Stimulated activated CD4-positive, alpha-beta T cell treated with anti-CD3 and anti-CD28 coated beads, Interleukin-4, amount 100 ng/mL, for 24 hours (primary cell): ENCODE measurements around the gene SERTAD1.
"Not testable (repeated sequence)": the region's sequence is repeated elsewhere in the genome, so short reads cannot be mapped to it uniquely, and the experiment has no call there.

Experiments
- DNase-seq: peaks from one replicate; pipeline ENCODE4 v3.0.0-alpha.2; 2020

Gene SERTAD1

DNA sequence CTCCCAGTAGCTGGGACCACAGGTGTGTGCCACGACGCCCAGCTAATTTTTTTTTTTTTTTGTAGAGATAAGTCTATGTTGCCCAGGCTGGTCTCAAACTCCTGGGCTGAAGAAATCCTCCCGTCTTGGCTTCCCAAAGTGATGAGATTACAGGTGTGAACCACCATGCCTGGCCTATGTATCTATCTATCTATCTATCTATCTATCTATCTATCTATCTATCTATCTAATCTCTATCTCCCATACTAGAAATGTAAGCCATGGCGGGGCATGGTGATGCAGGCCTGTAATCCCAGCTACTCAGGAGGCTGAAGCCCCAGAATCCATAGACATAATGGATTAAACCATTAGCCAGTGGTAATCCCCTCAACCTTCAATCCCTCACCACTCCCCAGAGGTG lies 24.9 kb upstream of the SERTAD1 start:
- DNase-seq, result no peak

DNA sequence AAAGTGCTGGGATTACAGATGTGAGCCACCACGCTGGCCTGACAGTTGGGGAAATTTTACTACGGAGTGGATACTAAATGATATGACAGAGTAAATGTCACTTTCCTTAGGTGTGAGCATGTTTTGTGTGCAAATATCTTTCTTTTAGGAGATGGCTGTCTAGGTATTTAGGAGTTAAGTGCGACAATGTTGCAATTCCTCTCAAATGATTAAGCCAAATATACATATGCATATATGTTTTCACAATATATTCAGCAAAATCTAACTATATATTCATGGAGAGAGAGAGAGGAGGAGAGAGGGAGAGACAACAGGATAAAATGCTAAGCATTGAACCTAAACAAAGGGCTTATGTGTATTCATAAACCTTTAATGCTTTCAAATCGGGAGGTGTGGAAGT lies 23.7 kb upstream of the SERTAD1 start:
- no peak for DNase-seq

DNA sequence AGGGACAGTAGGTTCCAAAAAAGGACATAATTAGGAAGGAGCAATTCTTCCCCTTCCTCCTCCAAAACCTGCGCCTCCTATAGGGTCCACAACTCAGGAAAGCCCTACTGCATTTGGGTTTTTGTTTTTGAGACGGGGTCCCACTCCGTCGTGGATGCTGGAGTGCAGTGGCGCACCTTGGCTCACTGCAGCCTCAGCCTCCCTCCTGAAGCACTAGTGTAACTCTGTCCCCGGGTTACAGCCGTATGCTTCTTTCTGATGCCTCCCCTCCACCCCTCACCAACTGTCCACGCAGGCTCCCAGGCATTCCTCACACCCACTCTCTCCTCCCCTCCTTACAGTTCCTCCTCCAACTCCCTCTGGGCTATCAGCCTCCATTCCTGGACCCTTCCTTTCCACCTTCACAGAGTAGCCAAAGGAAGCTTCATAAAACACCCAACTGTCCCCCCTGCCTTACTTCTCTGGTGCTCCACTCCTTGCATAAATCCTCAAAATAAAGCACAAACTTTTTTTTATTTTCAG lies 20.5 kb upstream of the SERTAD1 start:
- DNase-seq, result no peak

DNA sequence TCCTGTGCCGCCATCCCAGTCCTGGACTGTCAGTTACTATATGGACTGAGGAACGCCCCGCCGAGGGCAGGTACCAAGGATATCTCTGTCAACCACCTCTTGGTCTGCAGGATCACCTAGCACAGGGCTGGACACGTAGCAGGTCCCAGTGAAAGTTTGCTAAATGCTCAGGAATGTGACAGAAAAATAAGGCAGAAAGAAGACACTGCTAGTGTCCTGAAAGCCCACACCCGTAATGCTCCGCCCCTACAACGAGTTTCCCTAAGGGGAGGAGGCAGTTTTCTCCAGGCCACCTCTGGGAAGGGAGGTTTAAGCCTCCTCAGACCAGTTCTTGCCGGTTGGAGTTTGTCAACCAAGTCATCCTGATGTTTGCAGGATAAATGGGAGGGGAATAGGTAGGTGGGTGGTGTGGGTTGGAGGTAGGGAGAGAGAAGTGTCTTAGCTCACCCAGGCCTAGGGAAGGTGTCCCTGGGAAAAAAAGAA lies 20.0 kb upstream of the SERTAD1 start:
- DNase-seq, result no peak

DNA sequence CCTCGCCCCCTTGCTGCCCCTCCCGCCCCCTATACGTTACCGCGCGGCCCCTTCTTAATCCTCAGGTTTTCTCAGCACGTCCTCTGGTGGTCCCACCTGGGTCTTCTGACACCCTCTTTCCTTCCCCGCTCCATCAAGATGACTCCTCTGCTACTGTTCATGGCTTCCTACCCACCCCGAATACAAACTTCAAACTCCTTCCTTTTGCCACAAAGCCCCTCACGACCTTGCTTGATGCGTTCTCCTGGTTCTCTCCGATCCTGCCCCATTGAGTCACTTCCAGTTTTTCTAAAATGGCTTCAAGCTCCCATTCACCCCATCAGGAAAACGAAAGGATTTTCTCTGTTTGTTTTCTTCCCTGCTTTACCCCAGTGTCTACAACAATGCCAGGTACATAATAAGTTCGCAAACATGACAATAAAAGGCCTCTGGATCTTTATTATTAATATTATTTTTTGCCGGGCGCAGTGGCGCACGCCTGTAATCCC lies 19.1 kb upstream of the SERTAD1 start:
- no peak for DNase-seq

DNA sequence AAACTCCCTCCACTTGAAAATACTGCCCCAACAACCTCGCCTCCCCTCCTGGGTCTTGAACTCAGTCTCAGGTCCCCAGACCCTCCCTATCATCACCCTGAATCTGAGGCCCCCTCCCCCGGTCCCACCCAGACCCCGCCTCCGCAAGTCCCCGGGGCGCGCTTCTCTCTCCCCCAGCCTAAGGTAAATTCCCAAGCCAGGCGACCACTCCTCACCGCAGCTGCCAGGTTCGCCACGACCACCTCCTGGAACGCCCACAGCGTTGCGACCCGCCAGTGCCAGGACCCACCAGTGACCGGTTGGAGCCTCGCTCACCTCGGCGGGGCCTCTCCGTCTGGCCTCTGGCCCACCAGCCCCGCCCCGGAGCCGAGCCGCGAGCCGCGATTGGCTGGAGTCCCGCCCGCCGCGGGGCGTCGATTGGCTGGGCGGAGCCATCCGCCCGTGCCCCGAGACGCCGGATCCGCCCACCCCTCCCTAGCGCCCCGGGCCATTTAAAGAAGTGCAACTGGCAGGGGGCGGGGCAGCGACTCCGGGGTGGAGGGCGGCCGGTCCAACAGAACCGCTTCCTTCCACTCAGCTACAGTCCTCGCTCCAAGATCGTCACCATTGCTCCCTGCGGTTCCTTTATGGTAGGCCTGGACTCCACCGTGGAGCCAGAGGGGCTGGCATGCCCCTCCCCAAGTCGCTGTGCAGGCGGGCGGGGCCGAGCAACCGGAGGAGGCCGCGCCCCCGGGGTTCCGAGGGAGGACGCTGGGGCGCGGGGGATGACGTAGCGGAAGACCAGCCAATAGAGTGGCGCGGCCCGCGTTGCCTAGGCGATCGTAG lies 18.4 kb upstream of the SERTAD1 start, which contains the start of gene SERTAD3:
Gene SERTAD3, minus strand, starts transcription at position 336 of the 825 bp plus-strand sequence. CDS start 2,255 bp downstream, outside the sequence.
- DNase-seq, result peak; percentile 96

DNA sequence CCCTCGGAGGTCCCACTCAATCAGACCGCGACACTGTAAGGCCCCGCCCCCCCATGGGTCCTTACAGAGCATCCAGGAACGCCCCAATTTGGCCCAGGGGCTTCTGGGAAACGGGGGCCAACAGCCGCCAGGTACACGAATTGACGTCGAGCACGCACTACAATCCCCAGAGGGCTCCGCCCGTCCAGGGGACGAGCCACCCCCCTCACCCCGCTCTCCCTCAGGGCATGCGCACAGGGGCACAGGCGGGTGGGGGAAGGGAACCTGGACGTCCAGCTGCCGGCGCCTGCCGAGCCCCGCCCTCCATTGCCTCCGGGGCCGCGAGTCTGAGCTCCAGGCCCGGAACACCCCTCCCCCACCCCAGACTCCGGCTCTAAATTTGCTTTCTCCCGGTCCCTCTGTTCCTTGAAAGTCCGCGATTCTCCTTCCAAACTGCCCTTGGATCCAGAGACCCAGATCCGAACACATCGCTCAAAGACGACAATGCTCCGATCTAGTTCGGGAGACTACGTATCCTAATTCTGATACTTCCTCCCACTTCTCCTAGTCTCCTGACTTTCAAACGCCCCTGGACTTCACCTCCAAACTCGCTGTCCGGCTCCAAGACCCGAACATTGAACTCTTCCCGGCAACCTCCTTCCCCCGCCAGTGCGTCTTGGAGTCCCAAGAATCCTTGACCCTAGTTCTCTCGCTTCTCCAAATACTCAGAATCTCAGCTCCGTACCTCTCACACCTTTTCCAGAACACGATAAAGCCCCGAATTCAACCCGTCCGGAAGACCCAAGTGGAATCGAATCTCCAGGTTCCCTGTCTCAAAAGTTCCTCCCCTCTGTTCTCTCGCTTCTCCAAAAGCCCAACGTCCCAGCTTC lies 17.6 kb upstream of the SERTAD1 start:
- DNase-seq, result peak; percentile 99

DNA sequence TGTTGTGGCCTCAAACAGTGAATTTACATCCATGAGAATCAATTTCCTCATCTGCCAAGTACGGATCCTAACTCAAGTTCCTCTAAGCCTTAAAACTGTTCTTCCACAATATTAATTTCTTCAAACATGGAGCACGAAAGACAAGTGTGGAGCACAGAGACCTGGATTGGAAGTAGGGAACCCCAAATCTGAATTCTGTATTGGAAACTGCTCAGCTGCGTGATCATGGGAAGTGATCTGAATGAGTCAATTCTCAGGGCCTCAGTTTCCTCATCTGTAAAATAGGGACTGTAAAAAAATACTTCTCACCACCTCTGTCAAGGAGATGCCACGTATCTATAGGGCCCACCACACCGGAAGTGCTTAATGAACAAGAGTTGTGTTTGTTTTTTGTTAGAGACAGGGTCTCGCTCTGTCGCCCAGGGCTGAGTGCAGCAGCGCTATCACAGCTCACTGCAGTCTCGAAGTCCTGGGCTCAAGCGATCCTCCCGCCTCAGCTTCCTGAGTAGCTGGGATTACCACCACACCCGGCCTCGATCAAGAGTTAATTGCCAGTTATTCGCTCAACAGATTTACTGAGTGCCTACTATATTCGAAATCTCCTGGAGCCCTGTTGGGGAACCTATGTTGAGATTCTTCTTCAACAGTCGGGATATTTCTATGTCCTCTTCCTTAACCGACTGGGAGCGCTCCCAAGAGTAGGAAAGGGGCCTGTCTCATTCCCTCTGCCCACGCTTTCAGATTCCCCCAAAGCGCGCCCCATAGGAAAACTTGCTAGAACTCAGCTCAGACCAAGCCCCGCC lies 16.7 kb upstream of the SERTAD1 start:
- no peak for DNase-seq

DNA sequence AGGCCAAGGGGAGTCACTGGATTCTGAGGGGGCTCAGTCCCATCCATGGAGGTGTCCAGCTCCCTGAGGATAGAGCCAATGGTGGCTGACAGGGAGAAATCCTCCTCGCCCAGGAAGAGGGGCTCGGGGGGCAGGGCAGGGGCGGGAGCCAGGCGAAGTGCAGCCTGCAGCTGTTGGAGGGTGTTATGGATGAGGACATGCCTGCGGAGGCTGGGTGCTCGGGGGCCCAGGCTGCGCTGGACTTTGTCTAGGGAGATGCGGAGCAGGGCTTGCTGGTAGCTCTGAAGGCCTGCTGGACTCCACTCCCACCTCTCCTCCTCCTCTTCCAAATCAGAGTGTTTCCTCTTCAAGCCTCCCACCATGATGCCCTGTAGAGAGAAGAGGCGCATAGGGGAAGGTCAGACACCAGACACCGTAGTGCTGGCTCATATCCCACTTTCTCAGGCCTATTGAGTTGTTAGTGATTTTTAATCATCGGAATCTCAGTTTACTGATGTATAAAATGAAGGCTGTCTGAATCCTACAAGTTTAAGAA lies 16.0 kb upstream of the SERTAD1 start:
- DNase-seq, result no peak

DNA sequence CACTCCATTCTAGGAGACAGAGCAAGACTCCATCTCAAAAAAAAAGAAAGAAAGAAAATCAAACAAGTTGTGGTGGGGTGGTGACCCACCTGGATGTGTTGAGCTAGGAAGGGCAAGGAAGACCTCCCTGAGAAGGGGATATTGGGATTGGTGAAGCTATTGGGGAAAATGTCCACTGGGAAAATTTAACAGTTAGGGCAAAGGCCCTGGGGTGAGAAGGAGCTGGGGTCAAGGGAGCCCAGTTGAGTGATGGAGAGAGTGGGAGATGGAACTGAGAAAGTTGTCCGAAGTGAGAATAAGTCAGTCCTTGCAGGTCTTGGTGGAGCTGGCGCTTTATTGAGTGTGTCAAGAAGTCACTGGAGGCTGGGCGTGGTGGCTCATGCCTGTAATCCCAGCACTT lies 12.5 kb upstream of the SERTAD1 start:
- DNase-seq, result no peak

DNA sequence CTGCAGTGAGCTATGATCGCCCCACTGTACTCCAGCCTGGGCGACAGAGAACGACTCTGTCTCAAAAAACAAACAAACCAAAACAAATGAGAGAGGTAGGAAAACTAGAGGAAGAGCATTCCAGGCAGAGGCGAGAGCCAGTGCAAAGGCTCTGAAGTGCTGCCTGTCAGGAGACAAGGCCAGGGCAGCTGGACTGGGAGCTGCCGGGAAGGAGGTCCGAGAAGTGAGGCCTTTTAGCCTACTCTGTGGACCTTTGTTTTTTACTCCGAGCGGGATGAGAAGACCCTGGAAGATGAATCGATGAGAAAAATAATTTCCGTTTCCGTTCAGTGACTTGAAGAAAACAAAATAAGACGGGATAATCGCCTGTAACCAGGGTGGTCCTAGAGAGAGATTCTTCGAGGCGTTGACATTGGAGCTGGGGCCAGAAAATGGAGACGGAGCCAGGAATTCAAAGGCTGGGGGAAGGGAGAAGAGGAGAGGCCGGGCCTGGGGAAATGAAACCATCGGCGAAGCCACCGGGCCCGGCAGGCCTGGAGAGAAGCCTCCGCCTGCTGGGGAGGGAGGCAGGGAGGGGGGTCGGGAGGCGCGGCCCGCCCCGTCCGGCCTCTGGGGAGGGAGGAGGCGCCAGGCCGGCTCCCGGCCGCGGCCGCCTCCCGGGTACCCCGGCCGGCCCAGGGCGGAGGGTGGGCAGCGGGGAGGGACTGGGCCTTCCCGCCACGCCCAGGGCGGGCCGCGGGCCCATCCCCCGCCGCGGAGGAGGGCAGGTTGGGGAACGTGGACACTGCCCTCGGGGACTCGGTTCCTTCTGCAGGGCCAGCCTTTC lies 7.8 kb upstream of the SERTAD1 start:
- peak; percentile 52 for DNase-seq

DNA sequence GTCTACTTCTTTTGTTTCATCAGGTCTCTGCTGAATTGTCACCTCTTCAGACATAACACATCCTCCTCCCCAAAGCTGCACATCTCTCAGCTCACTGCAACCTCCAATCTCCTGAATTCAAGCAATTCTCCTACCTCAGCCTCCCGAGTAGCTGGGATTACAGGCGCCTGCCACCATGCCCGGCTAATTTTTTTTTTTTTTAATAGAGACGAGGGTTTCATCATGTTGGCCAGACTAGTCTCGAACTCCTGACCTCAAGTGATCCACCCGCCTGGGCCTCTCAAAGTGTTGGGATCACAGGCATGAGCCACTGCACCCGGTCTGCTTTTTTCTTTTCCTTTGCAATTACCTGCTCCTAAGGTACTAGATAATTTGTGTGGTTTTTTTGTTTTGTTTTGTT lies 7.0 kb upstream of the SERTAD1 start:
- not testable (repeated sequence) for DNase-seq

DNA sequence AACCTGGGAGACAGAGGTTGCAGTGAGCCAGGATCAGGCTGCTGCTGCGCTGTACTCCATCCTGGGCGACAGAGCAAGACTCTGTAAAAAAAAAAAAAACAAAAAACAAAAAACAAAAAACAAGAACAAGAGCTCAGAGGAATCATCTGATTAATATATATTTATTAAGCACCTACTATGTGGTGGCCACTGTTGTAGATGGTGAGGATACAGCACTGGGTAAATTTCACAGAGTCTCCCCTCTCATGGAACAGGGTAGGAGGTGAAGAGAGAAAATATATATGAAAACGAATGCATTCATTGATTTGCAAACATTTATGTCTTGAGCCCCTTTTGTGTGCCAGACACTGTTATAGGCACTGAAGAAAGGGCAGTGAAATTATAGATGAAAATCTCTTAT lies 5.9 kb upstream of the SERTAD1 start:
- no peak for DNase-seq

DNA sequence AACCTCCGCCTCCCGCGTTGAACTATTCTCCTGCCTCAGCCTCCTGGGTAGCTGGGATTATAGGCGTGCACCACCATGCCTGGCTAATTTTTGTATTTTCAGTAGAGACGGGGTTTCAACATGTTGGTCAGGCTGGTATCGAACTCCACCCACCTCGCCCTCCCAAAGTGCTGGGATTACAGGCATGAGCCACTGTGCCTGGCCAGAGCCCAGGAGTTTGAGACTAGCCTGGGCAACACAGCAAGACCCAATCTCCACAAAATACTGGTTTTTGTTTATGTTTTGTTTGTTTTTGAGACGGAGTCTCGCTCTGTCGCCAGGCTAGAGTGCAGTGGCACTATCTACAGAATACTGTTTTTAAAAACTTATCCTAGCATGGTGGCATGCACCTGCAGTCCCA lies 4.5 kb upstream of the SERTAD1 start:
- DNase-seq, result not testable (repeated sequence)

DNA sequence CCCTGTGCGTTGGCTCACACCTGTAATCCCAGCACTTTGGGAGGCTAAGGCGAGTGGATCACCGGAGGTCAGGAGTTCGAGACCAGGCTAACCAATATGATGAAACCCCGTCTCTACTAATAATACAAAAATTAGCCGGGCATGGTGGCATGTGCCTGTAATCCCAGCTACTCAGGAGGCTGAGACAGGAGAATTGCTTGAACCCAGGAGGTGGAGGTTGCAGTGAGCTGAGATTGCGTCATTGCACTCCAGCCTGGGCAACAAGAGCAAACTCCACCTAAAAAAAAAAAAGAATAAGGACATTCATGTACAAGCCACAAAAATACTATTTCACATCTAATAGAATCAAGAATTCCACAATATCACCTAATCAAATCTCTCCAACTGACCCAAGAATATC lies 2.4 kb upstream of the SERTAD1 start:
- DNase-seq, result not testable (repeated sequence)

DNA sequence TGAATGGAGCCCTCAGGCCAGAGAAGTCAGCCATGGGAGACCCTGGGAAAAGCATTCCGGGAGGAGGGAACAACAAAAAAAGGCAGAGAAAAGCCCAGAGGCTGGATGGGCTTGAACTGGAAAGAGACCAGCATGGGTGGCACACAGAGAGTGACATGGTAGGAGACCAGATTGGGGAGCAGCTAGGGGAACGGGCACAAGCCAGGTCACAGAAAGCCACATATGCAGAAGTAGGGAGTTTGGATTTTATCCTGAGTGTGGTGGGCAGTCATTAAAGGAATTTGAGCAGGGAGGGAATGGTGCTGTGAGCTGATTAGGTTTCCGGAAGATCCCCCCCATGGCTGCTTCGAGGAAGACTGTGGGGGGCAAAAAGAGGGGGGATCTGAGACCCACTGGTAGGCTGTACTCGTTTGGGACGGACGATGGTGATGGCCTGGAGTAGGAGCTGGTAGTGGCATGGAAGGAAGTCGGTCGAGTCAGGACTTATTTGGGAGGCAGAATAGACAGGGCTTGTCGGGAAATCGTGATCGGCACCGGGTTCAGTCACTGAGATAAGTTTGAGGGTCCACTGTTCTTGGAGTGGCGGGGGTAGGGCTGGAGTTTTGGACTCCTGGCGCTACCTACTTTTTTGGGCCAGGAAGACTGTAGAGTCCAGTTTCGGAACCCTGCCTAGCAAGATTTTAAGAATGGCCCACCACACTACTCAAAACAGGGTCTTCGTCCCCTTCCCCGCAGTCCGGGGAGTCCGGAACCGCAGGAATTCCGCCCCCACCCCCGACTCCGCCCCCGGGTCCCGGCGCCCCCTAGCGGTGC lies 949 bp downstream of the SERTAD1 start:
- no peak for DNase-seq

DNA sequence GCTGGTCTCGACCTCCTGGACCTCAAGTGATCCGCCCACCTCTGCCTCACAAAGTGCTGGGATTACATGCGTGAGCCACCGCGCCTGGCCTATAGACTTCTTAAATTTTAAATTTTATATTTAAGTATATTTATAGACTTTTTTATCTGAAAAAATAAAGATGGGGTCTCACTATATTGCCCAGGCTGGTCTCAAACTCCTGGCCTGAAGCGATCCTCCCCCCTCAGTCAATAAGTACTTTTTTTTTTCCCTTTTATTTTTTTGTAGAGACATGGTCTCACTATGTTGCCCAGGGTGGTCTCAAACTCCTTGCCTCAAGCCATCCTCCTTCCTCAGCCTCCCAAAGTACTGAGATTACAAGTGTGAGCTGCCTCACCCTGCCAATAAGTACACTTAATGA lies 1.9 kb downstream of the SERTAD1 start:
- DNase-seq, result no peak

DNA sequence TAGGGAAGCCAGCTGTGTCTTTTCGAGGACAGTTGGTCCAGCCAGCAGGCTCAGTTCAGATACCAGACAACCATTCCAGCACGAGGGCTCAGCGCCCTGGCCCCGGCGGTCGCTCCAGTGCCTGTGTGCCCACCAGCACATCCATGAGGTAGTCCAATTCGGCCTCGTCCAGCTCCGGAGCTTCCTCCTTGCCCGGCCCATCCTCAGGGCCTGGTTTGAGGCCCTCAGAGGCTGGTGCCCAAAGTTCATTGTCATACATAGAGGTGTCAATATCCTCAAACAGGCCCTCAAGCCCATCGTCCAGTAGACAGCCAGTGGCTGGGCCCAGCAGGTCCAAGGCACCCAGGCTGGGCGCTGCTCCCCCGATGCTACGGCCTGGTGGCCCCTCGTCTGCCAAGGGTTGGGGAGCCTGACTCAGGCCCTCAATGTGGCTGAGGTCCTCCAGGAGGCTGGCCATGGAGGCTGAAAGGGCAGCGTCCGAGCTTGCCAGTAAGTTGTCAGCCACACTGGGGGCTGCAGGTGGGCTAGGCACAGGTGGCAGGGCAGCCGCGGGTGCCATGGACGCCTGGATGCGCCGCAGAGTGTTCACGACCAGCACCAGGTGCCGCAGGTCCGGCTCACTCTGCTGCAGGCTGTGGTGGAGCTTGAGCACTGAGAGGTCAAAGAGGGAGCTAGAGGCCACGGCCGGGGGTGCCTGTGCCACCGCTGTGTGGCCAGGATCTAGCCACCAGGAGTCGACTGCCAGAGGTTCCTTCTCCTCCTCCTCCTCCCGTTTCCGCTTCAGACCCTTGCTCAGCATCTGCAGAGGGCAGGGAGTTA lies 2.8 kb downstream of the SERTAD1 start:
- no peak for DNase-seq

DNA sequence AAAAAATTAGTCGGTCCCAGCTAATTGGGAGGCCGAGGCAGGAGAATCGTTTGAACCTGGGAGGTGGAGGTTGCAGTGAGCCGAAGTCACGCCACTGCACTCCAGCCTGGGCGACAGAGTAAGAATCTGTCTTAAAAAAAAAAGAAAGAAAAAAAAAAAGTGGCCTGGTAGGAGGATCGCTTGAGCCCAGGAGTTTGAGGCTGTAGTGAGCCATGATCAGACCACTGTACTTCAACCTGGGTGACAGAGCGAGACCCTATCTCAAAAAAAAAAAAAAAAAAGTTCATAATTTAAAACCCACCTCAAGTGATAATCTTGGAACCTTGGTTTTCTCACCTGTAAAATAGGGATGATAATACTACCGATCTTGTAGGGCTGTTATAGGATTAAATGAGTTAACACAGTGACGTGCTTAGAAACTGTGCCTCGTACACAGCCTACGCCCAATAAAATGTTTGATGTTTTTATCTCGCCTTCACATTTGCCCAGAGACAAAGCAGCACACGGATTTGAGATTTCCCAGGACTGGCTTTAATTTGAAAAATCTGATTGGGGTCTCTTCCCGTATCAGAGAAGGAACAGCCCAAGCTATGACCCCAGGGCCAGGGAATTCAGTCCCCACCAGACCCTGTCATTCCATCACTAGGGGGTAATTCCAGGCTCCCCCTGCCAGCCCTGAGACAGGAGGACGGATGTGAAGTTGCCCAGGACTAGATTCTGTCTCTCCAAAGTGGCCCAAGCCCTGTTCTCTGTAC lies 3.6 kb downstream of the SERTAD1 start:
- no peak for DNase-seq
